HCT116 (cell line): ENCODE measurements around the gene MEF2D. TPM values are rescaled to one million over a fixed set of nuclear protein-coding genes. Genes with fewer than 3 reads are reported as not detected.

Experiments
- ATAC-seq: fragments of 200-7000 bp; cut with Tn5 transposase; 2 replicates; pipeline ENCODE4 v1.9.1; 2020; ENCODE audit warnings: mild to moderate bottlenecking, moderate library complexity
- BruUV-seq: library from RNA; stranded (reverse); fragments of 400-500 nt; replicated peaks from 2 replicates; lab custom pipeline; 2021; lab: Mats Ljungman, UMichigan
- CTCF ChIA-PET: fragments of 300-600 bp; sonication (Branson Sonifier 250); formaldehyde crosslinking; loops from one replicate; lab custom pipeline; 2021; ENCODE audit warnings: antibody characterized with exemption; lab: Charles Lee
- POLR2A ChIA-PET: fragments of 300-600, 350-600 bp; sonication (Branson Sonifier 250); formaldehyde crosslinking; loops from one replicate; lab custom pipeline; 2021; ENCODE audit warnings: antibody characterized with exemption; lab: Charles Lee
- RAD21 ChIA-PET, 2 experiments: fragments of 300-600 bp; sonication (Branson Sonifier 250); formaldehyde crosslinking; loops; one replicate each; lab custom pipeline; 2023; ENCODE audit warnings: low total read pairs in 2 of 2; ENCODE audit not compliant: uncharacterized antibody in 2 of 2, unreplicated experiment in 2 of 2, low non-redundant PET in 1 of 2; lab: Charles Lee
- DNase-seq: peaks from one replicate; pipeline ENCODE4 v3.0.0-alpha.2; 2010; ENCODE audit warnings: low read depth, low spot score
- H2AFZ ChIP-seq: fragments of 200-600 bp; shearing (Covaris generic), sonication (generic); 2 replicates; pipeline ENCODE4 v1.6.1; 2017; ENCODE audit warnings: low read depth, mixed run types, mixed read lengths, antibody characterized with exemption, low read length; ENCODE audit not compliant: poor library complexity, severe bottlenecking
- H3K27ac ChIP-seq: 2 replicates; pipeline ENCODE4 v1.5.1; 2012; ENCODE audit warnings: low read depth, low read length
- H3K27me3 ChIP-seq: fragments of 200-600 bp; sonication (generic); 2 replicates; pipeline ENCODE4 v1.6.1; 2016; ENCODE audit warnings: mixed run types, low read length, mixed read lengths; ENCODE audit not compliant: insufficient read depth
- H3K36me3 ChIP-seq, 2 experiments: fragments of 200-500 bp in 1 of 2; fragments of 200-600 bp in 1 of 2; sonication (Bioruptor generic) in 1 of 2; sonication (generic) in 1 of 2; 2 replicates each; pipeline versions ENCODE4 v1.5.1 to v1.6.1; 2014 to 2016; ENCODE audit warnings: low read length in 2 of 2, inconsistent platforms in 1 of 2, mixed read lengths in 1 of 2, mixed run types in 1 of 2; ENCODE audit not compliant: insufficient read depth in 2 of 2, control insufficient read depth in 1 of 2
- H3K4me1 ChIP-seq, 2 experiments: fragments of 200-600 bp in 1 of 2; sonication (generic) in 1 of 2; 2 replicates each; pipeline versions ENCODE4 v1.5.1 to v1.6.1; 2012 to 2017; ENCODE audit warnings: low read length in 2 of 2, inconsistent platforms in 1 of 2, mild to moderate bottlenecking in 1 of 2, mixed read lengths in 1 of 2, mixed run types in 1 of 2, moderate library complexity in 1 of 2; ENCODE audit not compliant: insufficient read depth in 2 of 2, control insufficient read depth in 1 of 2
- H3K4me2 ChIP-seq: fragments of 200-600 bp; sonication (generic); 2 replicates; pipeline ENCODE4 v1.6.1; 2017; ENCODE audit warnings: mixed run types, low read length, mixed read lengths
- H3K4me3 ChIP-seq, 2 experiments: fragments of 200-600 bp in 1 of 2; sonication (generic) in 1 of 2; replicated peaks in 1 of 2; 2 replicates each; pipeline ENCODE4 v1.5.1; 2011 to 2016; ENCODE audit warnings: low read length in 2 of 2, control low read depth in 1 of 2, low read depth in 1 of 2, mild to moderate bottlenecking in 1 of 2, mixed read lengths in 1 of 2, mixed run types in 1 of 2
- H3K79me2 ChIP-seq: fragments of 200-600 bp; sonication (generic); 2 replicates; pipeline ENCODE4 v1.6.1; 2017; ENCODE audit warnings: mild to moderate bottlenecking, mixed run types, low read length, moderate library complexity, mixed read lengths; ENCODE audit not compliant: insufficient read depth
- H3K9ac ChIP-seq: fragments of 200-600 bp; sonication (generic); 2 replicates; pipeline ENCODE4 v1.6.1; 2016; ENCODE audit warnings: low read length, mixed read lengths
- H3K9me2 ChIP-seq: fragments of 200-600 bp; sonication (generic), shearing (Covaris generic); 2 replicates; pipeline ENCODE4 v1.6.1; 2017; ENCODE audit warnings: mixed run types, mild to moderate bottlenecking, moderate library complexity; ENCODE audit not compliant: insufficient read depth
- H3K9me3 ChIP-seq, 2 experiments: fragments of 200-500 bp in 1 of 2; fragments of 200-600 bp in 1 of 2; sonication (Bioruptor generic) in 1 of 2; sonication (generic) in 1 of 2; 2 replicates each; pipeline ENCODE4 v1.6.1; 2014 to 2017; ENCODE audit warnings: low read length in 2 of 2, mixed read lengths in 2 of 2, inconsistent platforms in 1 of 2, low read depth in 1 of 2, mild to moderate bottlenecking in 1 of 2, mixed run types in 1 of 2, moderate library complexity in 1 of 2; ENCODE audit not compliant: control insufficient read depth in 1 of 2, insufficient read depth in 1 of 2
- H4K20me1 ChIP-seq: fragments of 200-600 bp; sonication (generic), shearing (Covaris generic); 2 replicates; pipeline ENCODE4 v1.6.1; 2017; ENCODE audit warnings: mixed run types, mild to moderate bottlenecking, moderate library complexity; ENCODE audit not compliant: insufficient read depth
- ATF3 ChIP-seq: IDR thresholded peaks from 2 replicates; pipeline ENCODE4 v1.6.1; 2012
- CEBPB ChIP-seq: IDR thresholded peaks from 2 replicates; pipeline ENCODE4 v1.6.1; 2012; ENCODE audit warnings: low read depth
- CTCF ChIP-seq, 3 experiments: fragments of 200-600 bp in 1 of 3; sonication (generic) in 1 of 3; IDR thresholded peaks in 2 of 3; conservative IDR thresholded peaks in 1 of 3; 2 replicates each; pipeline ENCODE4 v1.5.1; 2012 to 2017; ENCODE audit warnings: low read depth in 2 of 3, low read length in 2 of 3, antibody characterized with exemption in 1 of 3, borderline replicate concordance in 1 of 3, control low read depth in 1 of 3, mild to moderate bottlenecking in 1 of 3, mixed read lengths in 1 of 3, mixed run types in 1 of 3, moderate library complexity in 1 of 3; ENCODE audit not compliant: insufficient read depth in 1 of 3
- EGR1 ChIP-seq: IDR thresholded peaks from 2 replicates; pipeline ENCODE4 v1.6.1; 2012; ENCODE audit warnings: low read depth
- EZH2 ChIP-seq: fragments of 200-600 bp; sonication (generic); IDR thresholded peaks from 2 replicates; pipeline ENCODE4 v1.6.1; 2017; ENCODE audit warnings: antibody characterized with exemption, mixed run types
- EZH2phosphoT487 ChIP-seq: fragments of 200-600 bp; IDR thresholded peaks from 2 replicates; pipeline ENCODE4 v1.6.1; 2018; ENCODE audit warnings: antibody characterized with exemption, borderline replicate concordance
- JUND ChIP-seq: IDR thresholded peaks from 2 replicates; pipeline ENCODE4 v1.6.1; 2012
- POLR2A ChIP-seq: IDR thresholded peaks from 2 replicates; pipeline ENCODE4 v1.7.0; 2011; ENCODE audit warnings: borderline replicate concordance; ENCODE audit not compliant: insufficient read depth, insufficient read length; ENCODE audit errors: extremely low read depth
- POLR2AphosphoS5 ChIP-seq: IDR thresholded peaks from 2 replicates; pipeline ENCODE4 v1.6.1; 2011; ENCODE audit warnings: mild to moderate bottlenecking, low read depth, low read length, moderate library complexity
- RAD21 ChIP-seq: IDR thresholded peaks from 2 replicates; pipeline ENCODE4 v1.6.1; 2012; ENCODE audit warnings: low read depth, mild to moderate bottlenecking
- REST ChIP-seq: IDR thresholded peaks from 2 replicates; pipeline ENCODE4 v1.6.1; 2012; ENCODE audit warnings: low read depth
- SIN3A ChIP-seq: IDR thresholded peaks from 2 replicates; pipeline ENCODE4 v1.6.1; 2012; ENCODE audit warnings: low read depth
- SP1 ChIP-seq: IDR thresholded peaks from 2 replicates; pipeline ENCODE4 v1.6.1; 2012; ENCODE audit warnings: low read depth
- SRF ChIP-seq: IDR thresholded peaks from 2 replicates; pipeline ENCODE4 v1.6.1; 2012; ENCODE audit warnings: low read depth
- YY1 ChIP-seq: IDR thresholded peaks from 2 replicates; pipeline ENCODE4 v1.6.1; 2011; ENCODE audit warnings: low read length, low read depth, moderate library complexity, mild to moderate bottlenecking; ENCODE audit not compliant: insufficient replicate concordance; ENCODE audit errors: extremely low read depth
- ZFX ChIP-seq: fragments of 450-650 bp; IDR thresholded peaks from 2 replicates; pipeline ENCODE4 v1.6.1; 2017
- ZNF274 ChIP-seq: fragments of 200-500 bp; sonication (Bioruptor generic); IDR thresholded peaks from 2 replicates; pipeline ENCODE4 v1.6.1; 2014; ENCODE audit warnings: mild to moderate bottlenecking, low read depth, low read length, inconsistent platforms
- intact Hi-C: fragments of 100-400 bp; cut with micrococcal nuclease; formaldehyde crosslinking; loops from 2 replicates; pipeline ENCODE4 v1.10.0; 2022
- total RNA-seq: library from RNA; stranded (reverse); gene quantifications from one replicate; pipeline ENCODE4 v1.2.1, GENCODE V29; 2021; ENCODE audit not compliant: unreplicated experiment
- TF ChIP-seq, protein P1 (sequence below): IDR thresholded peaks from 2 replicates; pipeline ENCODE4 v1.6.1; 2012
- TF ChIP-seq, protein P2 (sequence below): IDR thresholded peaks from 2 replicates; pipeline ENCODE4 v1.6.1; 2011; ENCODE audit warnings: mild to moderate bottlenecking, low read length, moderate library complexity; ENCODE audit not compliant: insufficient replicate concordance; ENCODE audit errors: extremely low read depth

MEF2D gene
- total RNA-seq, 1 experiment from 2014 or later = 44.2 TPM

- Histone ChIP-seq H3K27me3 (no peaks in the 10 kb centered on the region), H3K4me2 (no peak overlapping the region), H3K36me3 (peaks cover 4 to 8% of the 10 kb centered on the region in 2 experiments; a peak in 2 of 4 replicates), H3K79me2 (no peaks in the 10 kb centered on the region), H3K9me3 (no peaks in the 10 kb centered on the region), H3K4me3 (no peak overlapping the region), H3K9ac (no peak overlapping the region), H3K4me1 (peaks cover 9 to 30% of the 10 kb centered on the region in 2 experiments), H3K27ac (no peak overlapping the region), H3K9me2 (no peaks in the 10 kb centered on the region), H4K20me1 (no peaks in the 10 kb centered on the region), H2AFZ (no peak overlapping the region)
- CTCF ChIA-PET = no interaction called here
- no peak for DNase-seq
- POLR2A ChIA-PET = no interaction called here
- BruUV-seq = no TSS peak
- TF ChIP-seq, protein P1, sequence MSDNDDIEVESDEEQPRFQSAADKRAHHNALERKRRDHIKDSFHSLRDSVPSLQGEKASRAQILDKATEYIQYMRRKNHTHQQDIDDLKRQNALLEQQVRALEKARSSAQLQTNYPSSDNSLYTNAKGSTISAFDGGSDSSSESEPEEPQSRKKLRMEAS = no peak
- TF ChIP-seq EGR1 = no peak
- no peak for TF ChIP-seq CTCF (IDR thresholded peaks at IDR 0.05 in 2 of 3, conservative IDR thresholded peaks at IDR 0.05 in 1 of 3; ENCODE audit: borderline replicate concordance in 1 of 3, insufficient read depth in 1 of 3, low read depth in 2 of 3, low read length in 2 of 3)
- TF ChIP-seq CEBPB = no peak
- no peak for TF ChIP-seq RAD21
- no peak for TF ChIP-seq ZFX
- TF ChIP-seq JUND = no peak
- no peak for TF ChIP-seq ZNF274
- no peak for TF ChIP-seq SIN3A
- no peak for TF ChIP-seq SRF
- TF ChIP-seq POLR2A = no peak
- TF ChIP-seq YY1 = no peak
- no peak for TF ChIP-seq POLR2AphosphoS5
- no peak for TF ChIP-seq ATF3
- TF ChIP-seq EZH2 = no peak
- TF ChIP-seq, protein P2, sequence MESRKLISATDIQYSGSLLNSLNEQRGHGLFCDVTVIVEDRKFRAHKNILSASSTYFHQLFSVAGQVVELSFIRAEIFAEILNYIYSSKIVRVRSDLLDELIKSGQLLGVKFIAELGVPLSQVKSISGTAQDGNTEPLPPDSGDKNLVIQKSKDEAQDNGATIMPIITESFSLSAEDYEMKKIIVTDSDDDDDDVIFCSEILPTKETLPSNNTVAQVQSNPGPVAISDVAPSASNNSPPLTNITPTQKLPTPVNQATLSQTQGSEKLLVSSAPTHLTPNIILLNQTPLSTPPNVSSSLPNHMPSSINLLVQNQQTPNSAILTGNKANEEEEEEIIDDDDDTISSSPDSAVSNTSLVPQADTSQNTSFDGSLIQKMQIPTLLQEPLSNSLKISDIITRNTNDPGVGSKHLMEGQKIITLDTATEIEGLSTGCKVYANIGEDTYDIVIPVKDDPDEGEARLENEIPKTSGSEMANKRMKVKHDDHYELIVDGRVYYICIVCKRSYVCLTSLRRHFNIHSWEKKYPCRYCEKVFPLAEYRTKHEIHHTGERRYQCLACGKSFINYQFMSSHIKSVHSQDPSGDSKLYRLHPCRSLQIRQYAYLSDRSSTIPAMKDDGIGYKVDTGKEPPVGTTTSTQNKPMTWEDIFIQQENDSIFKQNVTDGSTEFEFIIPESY = no peak
- TF ChIP-seq REST = no peak
- no peak for TF ChIP-seq SP1
- no peak for TF ChIP-seq EZH2phosphoT487
- no peak for ATAC-seq
- intact Hi-C loops = no loop called here
- RAD21 ChIA-PET = no interaction called here
Measured at GRCh38 chr1:156464335-156464734, 36.2 kb downstream of the MEF2D start.
